ENCODE results near the gene TANC1. TPM values are rescaled to one million over a fixed set of nuclear protein-coding genes. Genes with fewer than 3 reads are reported as not detected.

TANC1 gene
- polyA plus RNA-seq, 1 donor from 2014 or later, result 0.37 TPM

DNA sequence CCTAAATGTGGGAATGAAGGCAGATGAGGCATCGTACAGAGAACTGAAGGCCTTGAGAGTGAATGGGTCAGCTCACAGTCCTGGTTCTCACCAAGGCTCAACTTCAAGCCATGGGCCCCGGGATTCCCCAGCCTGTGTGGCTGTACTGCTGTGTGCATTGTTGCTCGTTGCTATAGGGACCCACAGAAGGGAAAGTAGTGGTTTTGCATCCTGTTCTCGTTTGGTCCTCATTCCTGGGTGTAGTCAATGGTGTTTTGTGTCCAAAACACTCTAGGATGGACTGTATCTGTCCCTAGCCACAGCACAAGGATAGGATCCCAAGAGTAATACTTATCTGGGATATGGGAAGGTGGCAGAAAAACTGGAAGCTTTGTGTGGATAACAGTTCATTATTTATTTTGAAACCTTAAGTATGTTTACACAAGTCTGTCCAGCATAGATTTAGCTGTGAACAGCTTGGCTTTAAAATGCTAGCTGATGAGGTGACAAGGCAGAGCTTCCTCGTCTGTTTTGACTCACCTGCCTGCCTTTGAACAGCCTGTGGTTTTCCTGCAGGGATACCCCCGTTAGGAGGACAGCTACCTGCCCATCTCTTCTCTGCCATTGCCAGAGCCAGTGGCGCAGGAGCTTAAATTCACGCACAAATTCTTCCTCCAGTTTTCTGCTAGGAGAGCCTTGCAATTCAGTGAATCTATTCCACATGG lies 233.1 kb downstream of the TANC1 start:
- Histone ChIP-seq H4K20me1 (ENCODE audit: insufficient read depth) (no peaks in the 10 kb centered on the region), H3K27me3 (ENCODE audit: insufficient read depth, low read depth, low read length) (no peaks in the 10 kb centered on the region), H3K36me3 (ENCODE audit: insufficient read depth, low read length) (no peaks in the 10 kb centered on the region), H3K27ac (ENCODE audit: low read length) (no peak overlapping the region), H3F3A (ENCODE audit: insufficient read depth, low read length, poor library complexity, severe bottlenecking) (no peaks in the 10 kb centered on the region), H3K9ac (ENCODE audit: low read length) (no peak overlapping the region), H3K9me2 (ENCODE audit: insufficient read depth, low read length) (no peaks in the 10 kb centered on the region), H3K9me3 (ENCODE audit: low read length) (no peaks in the 10 kb centered on the region), H3K79me2 (replicated peaks; ENCODE audit: insufficient read depth, low read length) (no peaks in the 10 kb centered on the region), H2AFZ (ENCODE audit: low read depth, low read length) (no peak overlapping the region), H3K4me2 (ENCODE audit: low read length) (no peak overlapping the region), H3K4me3 (ENCODE audit: low read length) (no peak overlapping the region)
- TF ChIP-seq, protein P1, sequence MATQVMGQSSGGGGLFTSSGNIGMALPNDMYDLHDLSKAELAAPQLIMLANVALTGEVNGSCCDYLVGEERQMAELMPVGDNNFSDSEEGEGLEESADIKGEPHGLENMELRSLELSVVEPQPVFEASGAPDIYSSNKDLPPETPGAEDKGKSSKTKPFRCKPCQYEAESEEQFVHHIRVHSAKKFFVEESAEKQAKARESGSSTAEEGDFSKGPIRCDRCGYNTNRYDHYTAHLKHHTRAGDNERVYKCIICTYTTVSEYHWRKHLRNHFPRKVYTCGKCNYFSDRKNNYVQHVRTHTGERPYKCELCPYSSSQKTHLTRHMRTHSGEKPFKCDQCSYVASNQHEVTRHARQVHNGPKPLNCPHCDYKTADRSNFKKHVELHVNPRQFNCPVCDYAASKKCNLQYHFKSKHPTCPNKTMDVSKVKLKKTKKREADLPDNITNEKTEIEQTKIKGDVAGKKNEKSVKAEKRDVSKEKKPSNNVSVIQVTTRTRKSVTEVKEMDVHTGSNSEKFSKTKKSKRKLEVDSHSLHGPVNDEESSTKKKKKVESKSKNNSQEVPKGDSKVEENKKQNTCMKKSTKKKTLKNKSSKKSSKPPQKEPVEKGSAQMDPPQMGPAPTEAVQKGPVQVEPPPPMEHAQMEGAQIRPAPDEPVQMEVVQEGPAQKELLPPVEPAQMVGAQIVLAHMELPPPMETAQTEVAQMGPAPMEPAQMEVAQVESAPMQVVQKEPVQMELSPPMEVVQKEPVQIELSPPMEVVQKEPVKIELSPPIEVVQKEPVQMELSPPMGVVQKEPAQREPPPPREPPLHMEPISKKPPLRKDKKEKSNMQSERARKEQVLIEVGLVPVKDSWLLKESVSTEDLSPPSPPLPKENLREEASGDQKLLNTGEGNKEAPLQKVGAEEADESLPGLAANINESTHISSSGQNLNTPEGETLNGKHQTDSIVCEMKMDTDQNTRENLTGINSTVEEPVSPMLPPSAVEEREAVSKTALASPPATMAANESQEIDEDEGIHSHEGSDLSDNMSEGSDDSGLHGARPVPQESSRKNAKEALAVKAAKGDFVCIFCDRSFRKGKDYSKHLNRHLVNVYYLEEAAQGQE (IDR thresholded peaks at IDR 0.05; ENCODE audit: borderline replicate concordance), result no peak
- no peak for TF ChIP-seq EP300 (conservative IDR thresholded peaks at IDR 0.05; ENCODE audit: poor library complexity, severe bottlenecking)
- TF ChIP-seq TAF1 (IDR thresholded peaks at IDR 0.05; ENCODE audit: low read depth), result no peak
- no peak for TF ChIP-seq EZH2 (IDR thresholded peaks at IDR 0.05; ENCODE audit: borderline replicate concordance, insufficient read depth, low read length, poor library complexity, severe bottlenecking)
- no peak for TF ChIP-seq SMC3 (conservative IDR thresholded peaks at IDR 0.05; ENCODE audit: poor library complexity)
- TF ChIP-seq, protein P2, sequence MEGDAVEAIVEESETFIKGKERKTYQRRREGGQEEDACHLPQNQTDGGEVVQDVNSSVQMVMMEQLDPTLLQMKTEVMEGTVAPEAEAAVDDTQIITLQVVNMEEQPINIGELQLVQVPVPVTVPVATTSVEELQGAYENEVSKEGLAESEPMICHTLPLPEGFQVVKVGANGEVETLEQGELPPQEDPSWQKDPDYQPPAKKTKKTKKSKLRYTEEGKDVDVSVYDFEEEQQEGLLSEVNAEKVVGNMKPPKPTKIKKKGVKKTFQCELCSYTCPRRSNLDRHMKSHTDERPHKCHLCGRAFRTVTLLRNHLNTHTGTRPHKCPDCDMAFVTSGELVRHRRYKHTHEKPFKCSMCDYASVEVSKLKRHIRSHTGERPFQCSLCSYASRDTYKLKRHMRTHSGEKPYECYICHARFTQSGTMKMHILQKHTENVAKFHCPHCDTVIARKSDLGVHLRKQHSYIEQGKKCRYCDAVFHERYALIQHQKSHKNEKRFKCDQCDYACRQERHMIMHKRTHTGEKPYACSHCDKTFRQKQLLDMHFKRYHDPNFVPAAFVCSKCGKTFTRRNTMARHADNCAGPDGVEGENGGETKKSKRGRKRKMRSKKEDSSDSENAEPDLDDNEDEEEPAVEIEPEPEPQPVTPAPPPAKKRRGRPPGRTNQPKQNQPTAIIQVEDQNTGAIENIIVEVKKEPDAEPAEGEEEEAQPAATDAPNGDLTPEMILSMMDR (IDR thresholded peaks at IDR 0.05; ENCODE audit: poor library complexity, severe bottlenecking), result no peak
- TF ChIP-seq RAD21 (conservative IDR thresholded peaks at IDR 0.05), result no peak

DNA sequence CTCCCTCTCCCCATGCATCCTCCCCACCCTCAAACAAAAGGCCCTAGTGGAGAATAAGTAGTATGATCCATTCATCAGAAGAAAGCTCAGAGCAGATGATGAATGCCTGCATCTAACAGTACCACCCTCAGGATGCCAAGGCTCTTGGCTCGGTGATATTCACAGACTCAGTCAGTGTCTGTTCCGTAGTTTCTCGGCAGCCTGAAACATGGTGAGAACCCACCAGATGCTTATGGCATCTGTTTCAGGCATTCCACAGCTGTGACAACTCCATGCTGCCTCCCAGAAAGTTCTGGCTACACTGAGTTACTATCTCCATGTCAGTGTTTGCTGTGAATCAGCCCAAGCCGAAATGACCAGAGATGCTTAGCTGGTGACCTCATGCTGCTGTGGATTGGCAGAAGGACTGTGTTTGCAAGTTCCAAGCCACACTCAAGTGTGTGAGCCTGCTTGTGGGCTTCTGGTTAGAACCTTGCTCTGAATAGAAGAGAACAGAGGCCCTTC lies 234.2 kb downstream of the TANC1 start:
- no peak overlapping the region for H2AFZ ChIP-seq (ENCODE audit: low read depth, low read length)
- no peaks in the 10 kb centered on the region for H3K36me3 ChIP-seq (ENCODE audit: insufficient read depth, low read length)
- no peak for TF ChIP-seq EZH2 (IDR thresholded peaks at IDR 0.05; ENCODE audit: borderline replicate concordance, insufficient read depth, low read length, poor library complexity, severe bottlenecking)
- TF ChIP-seq, protein P2 (IDR thresholded peaks at IDR 0.05; ENCODE audit: poor library complexity, severe bottlenecking), result no peak
- no peak overlapping the region for H3K27ac ChIP-seq (ENCODE audit: low read length)
- no peaks in the 10 kb centered on the region for H3K9me3 ChIP-seq (ENCODE audit: low read length)
- no peaks in the 10 kb centered on the region for H3K9me2 ChIP-seq (ENCODE audit: insufficient read depth, low read length)
- no peaks in the 10 kb centered on the region for H4K20me1 ChIP-seq (ENCODE audit: insufficient read depth)
- H3K9ac ChIP-seq (ENCODE audit: low read length), result no peak overlapping the region
- no peaks in the 10 kb centered on the region for H3F3A ChIP-seq (ENCODE audit: insufficient read depth, low read length, poor library complexity, severe bottlenecking)
- no peak overlapping the region for H3K4me2 ChIP-seq (ENCODE audit: low read length)
- no peaks in the 10 kb centered on the region for H3K27me3 ChIP-seq (ENCODE audit: insufficient read depth, low read depth, low read length)
- H3K79me2 ChIP-seq (replicated peaks; ENCODE audit: insufficient read depth, low read length), result no peaks in the 10 kb centered on the region
- no peak overlapping the region for H3K4me3 ChIP-seq (ENCODE audit: low read length)

Measured in neural cell (in vitro differentiated cells).